Endodermal cell (in vitro differentiated cells): ENCODE measurements around the gene SCT. TPM values are rescaled to one million over a fixed set of nuclear protein-coding genes. Genes with fewer than 3 reads are reported as not detected.

Experiments
- DNase-seq: peaks from one replicate; pipeline ENCODE4 v3.0.0-alpha.2; 2017
- H3K27ac ChIP-seq: 2 replicates; pipeline ENCODE4 v1.5.1; 2013; ENCODE audit warnings: mild to moderate bottlenecking, low read depth, low read length, moderate library complexity
- H3K27me3 ChIP-seq: 2 replicates; pipeline ENCODE4 v1.6.1; 2013; ENCODE audit warnings: mild to moderate bottlenecking, low read length, moderate library complexity; ENCODE audit not compliant: insufficient read depth, control insufficient read depth, poor library complexity, severe bottlenecking
- H3K36me3 ChIP-seq: 2 replicates; pipeline ENCODE4 v1.7.0; 2013; ENCODE audit warnings: mild to moderate bottlenecking, low read length, moderate library complexity; ENCODE audit not compliant: control insufficient read depth, insufficient read depth
- H3K4me1 ChIP-seq: one replicate; pipeline ENCODE4 v1.7.0; 2013; ENCODE audit warnings: low read length; ENCODE audit not compliant: control insufficient read depth, insufficient read depth
- H3K4me3 ChIP-seq: 2 replicates; pipeline ENCODE4 v1.5.1; 2013; ENCODE audit warnings: mild to moderate bottlenecking, low read length, moderate library complexity
- H3K9ac ChIP-seq: 2 replicates; pipeline ENCODE4 v1.6.1; 2013; ENCODE audit warnings: mild to moderate bottlenecking, low read length, moderate library complexity; ENCODE audit not compliant: poor library complexity, severe bottlenecking; ENCODE audit errors: extremely low read depth
- H3K9me3 ChIP-seq: 2 replicates; pipeline ENCODE4 v1.6.1; 2013; ENCODE audit warnings: mild to moderate bottlenecking, low read length, moderate library complexity; ENCODE audit not compliant: control insufficient read depth
- H3K27ac Mint-ChIP-seq: 2 replicates; pipeline ENCODE4 v1.8.0; 2020; ENCODE audit warnings: mixed read lengths
- H3K27me3 Mint-ChIP-seq: 2 replicates; pipeline ENCODE4 v1.8.0; 2021; ENCODE audit warnings: mild to moderate bottlenecking, mixed read lengths; ENCODE audit not compliant: insufficient read depth
- H3K36me3 Mint-ChIP-seq: 2 replicates; pipeline ENCODE4 v1.8.0; 2020; ENCODE audit warnings: low read depth, mixed read lengths
- H3K4me1 Mint-ChIP-seq: 2 replicates; pipeline ENCODE4 v1.8.0; 2020; ENCODE audit warnings: mixed read lengths
- H3K4me3 Mint-ChIP-seq: 2 replicates; pipeline ENCODE4 v1.8.0; 2020; ENCODE audit warnings: mild to moderate bottlenecking, moderate library complexity, mixed read lengths
- H3K9me3 Mint-ChIP-seq: 2 replicates; pipeline ENCODE4 v1.8.0; 2020; ENCODE audit warnings: mild to moderate bottlenecking, mixed read lengths
- CTCF ChIP-seq: fragments of 200-600 bp; sonication (generic); conservative IDR thresholded peaks from 2 replicates; pipeline ENCODE4 v1.5.0; 2021; ENCODE audit warnings: antibody characterized with exemption, mild to moderate bottlenecking
- WGBS, 2 experiments: methylation state at CpG; one replicate each; pipeline versions ENCODE4 v1.1.5 to v1.1.7; 2013; ENCODE audit warnings: missing lambda C conversion rate in 2 of 2, mixed read lengths in 1 of 2; ENCODE audit not compliant: insufficient coverage in 1 of 2, insufficient read length in 1 of 2; 5-methylcytosine and 5-hydroxymethylcytosine counted together
- total RNA-seq, 2 donors: library from RNA; stranded (reverse); fragmentation: NEBNext Ultra II Directional in 1 of 2; extraction: Animal tissue kit (Norgen Biotek cat#: 25700) in 1 of 2; gene quantifications; 2 replicates in 1 of 2; 3 replicates in 1 of 2; pipeline ENCODE4 v1.2.1, GENCODE V29; 2021

Gene SCT
- total RNA-seq, 2 donors from 2014 or later, result 3.9 to 6.1 TPM

GRCh38 chr11:640021-640706 is 13.2 kb upstream of the SCT start:
- H3K36me3 Mint-ChIP-seq, result peaks cover 9% of the 10 kb centered on the region
- Histone ChIP-seq H3K27me3 (peaks cover 53% of the 10 kb centered on the region), H3K9ac (no peak overlapping the region), H3K4me1 (peaks cover 3% of the 10 kb centered on the region), H3K4me3 (no peak overlapping the region), H3K27ac (no peak overlapping the region), H3K36me3 (no peaks in the 10 kb centered on the region), H3K9me3 (no peaks in the 10 kb centered on the region)
- no peaks in the 10 kb centered on the region for H3K9me3 Mint-ChIP-seq
- peak overlapping the region; percentile 39 for H3K27ac Mint-ChIP-seq
- H3K4me1 Mint-ChIP-seq, result peaks cover 9% of the 10 kb centered on the region
- H3K4me3 Mint-ChIP-seq, result peak overlapping the region; percentile 45
- DNase-seq, result peak; percentile 74
- H3K27me3 Mint-ChIP-seq, result peaks cover 52% of the 10 kb centered on the region
- 48 to 80% methylated on average over 24 to 54 of the region's 69 CpGs for WGBS, 2 experiments
- TF ChIP-seq CTCF, result no peak

GRCh38 chr11:639332-639955 is 12.5 kb upstream of the SCT start:
- Histone ChIP-seq H3K4me3 (no peak overlapping the region), H3K9ac (peak overlapping the region; percentile 39), H3K27ac (peak overlapping the region; percentile 68), H3K9me3 (no peaks in the 10 kb centered on the region), H3K36me3 (no peaks in the 10 kb centered on the region), H3K27me3 (peaks cover 57% of the 10 kb centered on the region), H3K4me1 (peaks cover 3% of the 10 kb centered on the region)
- H3K4me1 Mint-ChIP-seq, result peaks cover 9% of the 10 kb centered on the region
- peaks cover 8% of the 10 kb centered on the region for H3K36me3 Mint-ChIP-seq
- no peaks in the 10 kb centered on the region for H3K9me3 Mint-ChIP-seq
- WGBS, 2 experiments, result 13 to 17% methylated on average over 12 to 80 of the region's 80 CpGs
- H3K4me3 Mint-ChIP-seq, result peak overlapping the region; percentile 45
- H3K27me3 Mint-ChIP-seq, result peaks cover 59% of the 10 kb centered on the region
- no peak for TF ChIP-seq CTCF
- peak overlapping the region; percentile 85 for H3K27ac Mint-ChIP-seq
- peak; percentile 54 for DNase-seq

- H3K9me3 Mint-ChIP-seq, result no peaks in the 10 kb centered on the region
- no peak for TF ChIP-seq CTCF
- peak overlapping the region; percentile 85 for H3K27ac Mint-ChIP-seq
- peaks cover 3% of the 10 kb centered on the region for H3K4me1 ChIP-seq
- peaks cover 4% of the 10 kb centered on the region for H3K36me3 Mint-ChIP-seq
- peak overlapping the region; percentile 68 for H3K27ac ChIP-seq
- WGBS, 2 experiments, result 8 to 11% methylated on average over 13 to 27 of the region's 28 CpGs
- H3K27me3 Mint-ChIP-seq, result peaks cover 63% of the 10 kb centered on the region
- H3K4me3 ChIP-seq, result no peak overlapping the region
- H3K9me3 ChIP-seq, result no peaks in the 10 kb centered on the region
- peak; percentile 87 for DNase-seq
- H3K4me3 Mint-ChIP-seq, result peak overlapping the region; percentile 45
- peaks cover 57% of the 10 kb centered on the region for H3K27me3 ChIP-seq
- peak overlapping the region; percentile 39 for H3K9ac ChIP-seq
- H3K4me1 Mint-ChIP-seq, result peaks cover 9% of the 10 kb centered on the region
- H3K36me3 ChIP-seq, result no peaks in the 10 kb centered on the region
Observed at GRCh38 chr11:638631-639331, 11.8 kb upstream of the SCT start.
